WTC11 (cell line): ENCODE results near the gene NEK6.

Source experiments
- CREM ChIP-seq: sonication (generic); formaldehyde crosslinking; IDR thresholded peaks from 2 replicates; pipeline ENCODE4 v1.8.1; 2022; ENCODE audit warnings: mild to moderate bottlenecking, missing genetic modification reagents, moderate library complexity
- CTCF ChIP-seq: fragments of 200-600 bp; IDR thresholded peaks from 2 replicates; pipeline ENCODE4 v1.8.0; 2022; ENCODE audit warnings: antibody characterized with exemption
- E2F1 ChIP-seq: sonication (generic); formaldehyde crosslinking; IDR thresholded peaks from 2 replicates; pipeline ENCODE4 v1.8.0; 2022; ENCODE audit warnings: mild to moderate bottlenecking, missing genetic modification reagents
- EMX1 ChIP-seq: fragments of 250-450 bp; sonication (Bioruptor Pico); IDR thresholded peaks from 2 replicates; pipeline ENCODE4 v1.8.0; 2021; ENCODE audit warnings: mild to moderate bottlenecking
- ERG ChIP-seq: fragments of 250-450 bp; sonication (Bioruptor Pico); IDR thresholded peaks from 2 replicates; pipeline ENCODE4 v1.8.0; 2021; ENCODE audit warnings: mild to moderate bottlenecking
- ESRRA ChIP-seq: sonication (generic); formaldehyde crosslinking; IDR thresholded peaks from 2 replicates; pipeline ENCODE4 v1.8.1; 2022; ENCODE audit warnings: mild to moderate bottlenecking, missing genetic modification reagents, borderline replicate concordance
- FOXP4 ChIP-seq: sonication (generic); formaldehyde crosslinking; IDR thresholded peaks from 2 replicates; pipeline ENCODE4 v1.8.0; 2022; ENCODE audit warnings: mild to moderate bottlenecking, missing genetic modification reagents
- KAT7 ChIP-seq: sonication (generic); formaldehyde crosslinking; IDR thresholded peaks from 2 replicates; pipeline ENCODE4 v1.8.1; 2023; ENCODE audit warnings: missing genetic modification reagents, mild to moderate bottlenecking, borderline replicate concordance
- RELA ChIP-seq: sonication (generic); formaldehyde crosslinking; IDR thresholded peaks from 2 replicates; pipeline ENCODE4 v1.8.1; 2022; ENCODE audit warnings: missing genetic modification reagents, mild to moderate bottlenecking, borderline replicate concordance
- SMAD3 ChIP-seq: sonication (generic); formaldehyde crosslinking; IDR thresholded peaks from 2 replicates; pipeline ENCODE4 v1.8.0; 2022; ENCODE audit warnings: missing genetic modification reagents, mild to moderate bottlenecking, borderline replicate concordance
- SP1 ChIP-seq: sonication (generic); formaldehyde crosslinking; conservative IDR thresholded peaks from 2 replicates; pipeline ENCODE4 v1.8.1; 2022; ENCODE audit warnings: missing genetic modification reagents
- TEAD4 ChIP-seq: sonication (generic); formaldehyde crosslinking; IDR thresholded peaks from 2 replicates; pipeline ENCODE4 v1.8.0; 2022; ENCODE audit warnings: mild to moderate bottlenecking, missing genetic modification reagents
- USF1 ChIP-seq: sonication (generic); formaldehyde crosslinking; IDR thresholded peaks from 2 replicates; pipeline ENCODE4 v1.8.0; 2022; ENCODE audit warnings: mild to moderate bottlenecking, missing genetic modification reagents
- ZNF317 ChIP-seq: sonication (generic); formaldehyde crosslinking; IDR thresholded peaks from 2 replicates; pipeline ENCODE4 v1.8.1; 2023; ENCODE audit warnings: low read depth, mild to moderate bottlenecking, moderate library complexity, missing genetic modification reagents, borderline replicate concordance

GRCh38 chr9:124330011-124330697, 72.4 kb downstream of the NEK6 start:
- TF ChIP-seq ZNF317 (CRISPR knock-in tag), result no peak
- TF ChIP-seq USF1 (CRISPR knock-in tag), result no peak
- TF ChIP-seq E2F1 (CRISPR knock-in tag), result no peak
- no peak for TF ChIP-seq CTCF
- no peak for TF ChIP-seq SP1
- TF ChIP-seq SMAD3 (CRISPR knock-in tag), result no peak
- no peak for TF ChIP-seq ERG (CRISPR knock-in tag)
- no peak for TF ChIP-seq KAT7 (CRISPR knock-in tag)
- no peak for TF ChIP-seq EMX1 (CRISPR knock-in tag)
- TF ChIP-seq RELA (CRISPR knock-in tag), result no peak
- no peak for TF ChIP-seq FOXP4
- TF ChIP-seq CREM (CRISPR knock-in tag), result no peak
- TF ChIP-seq ESRRA (CRISPR knock-in tag), result no peak
- TF ChIP-seq TEAD4, result no peak
